ENCODE measurements around the gene PTPRU. TPM values are rescaled to one million over a fixed set of nuclear protein-coding genes. Genes with fewer than 3 reads are reported as not detected.

Gene PTPRU
- polyA plus RNA-seq, 1 of the 3 experiments (the other 2 are of a cell fraction) = 3.5 TPM

DNA sequence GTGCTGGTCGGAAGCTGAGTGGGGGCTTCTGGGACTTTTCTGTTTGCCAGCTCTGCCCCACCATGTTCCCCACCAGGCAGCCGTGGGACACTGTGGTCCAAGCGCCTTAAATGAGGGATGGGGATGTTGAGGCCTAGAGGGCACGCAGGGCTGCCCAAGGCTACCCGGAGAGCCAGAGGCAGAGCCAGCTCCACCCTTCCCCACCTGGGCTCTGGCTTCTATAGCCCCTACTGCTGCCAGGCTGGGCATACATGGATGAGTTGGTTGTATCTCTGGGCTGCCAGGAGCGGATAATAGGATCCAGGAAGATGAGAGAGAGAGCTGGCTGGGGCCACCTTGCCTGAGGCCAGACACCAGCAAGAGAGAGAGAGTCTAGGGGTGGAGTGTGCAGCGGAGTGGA, 49.4 kb downstream of the PTPRU start:
- Histone ChIP-seq H3K9ac (no peak overlapping the region), H2AFZ (ENCODE audit: low read depth) (no peak overlapping the region), H3K27me3 (ENCODE audit: insufficient read depth) (no peaks in the 10 kb centered on the region), H3K4me3 (ENCODE audit: low read depth in 2 of 2, low read length in 1 of 2) (no peak overlapping the region), H3F3A (replicated peaks; ENCODE audit: insufficient read depth) (no peaks in the 10 kb centered on the region), H3K27ac (ENCODE audit: low read depth in 2 of 2, low read length in 1 of 2) (no peak overlapping the region), H4K20me1 (ENCODE audit: insufficient read depth) (no peaks in the 10 kb centered on the region), H3K9me3 (no peaks in the 10 kb centered on the region), H3K79me2 (ENCODE audit: insufficient read depth) (no peaks in the 10 kb centered on the region), H3K4me1 (ENCODE audit: control insufficient read depth in 1 of 2, insufficient read depth in 2 of 2, low read depth in 1 of 2, low read length in 1 of 2) (peaks cover 0 to 23% of the 10 kb centered on the region in 2 experiments; a peak in 1 of 4 replicates), H3K9me2 (no peaks in the 10 kb centered on the region), H3K4me2 (no peak overlapping the region), H3K36me3 (replicated peaks in 1 of 2; ENCODE audit: control insufficient read depth in 1 of 2, insufficient read depth in 2 of 2, low read length in 1 of 2) (no peaks in the 10 kb centered on the region)
- TF ChIP-seq, protein P1, sequence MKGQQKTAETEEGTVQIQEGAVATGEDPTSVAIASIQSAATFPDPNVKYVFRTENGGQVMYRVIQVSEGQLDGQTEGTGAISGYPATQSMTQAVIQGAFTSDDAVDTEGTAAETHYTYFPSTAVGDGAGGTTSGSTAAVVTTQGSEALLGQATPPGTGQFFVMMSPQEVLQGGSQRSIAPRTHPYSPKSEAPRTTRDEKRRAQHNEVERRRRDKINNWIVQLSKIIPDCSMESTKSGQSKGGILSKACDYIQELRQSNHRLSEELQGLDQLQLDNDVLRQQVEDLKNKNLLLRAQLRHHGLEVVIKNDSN (IDR thresholded peaks at IDR 0.05; ENCODE audit: borderline replicate concordance, low read depth) = no peak
- TF ChIP-seq ELF1 (IDR thresholded peaks at IDR 0.05) (no peak), MXI1 (IDR thresholded peaks at IDR 0.05; ENCODE audit: low read depth, low read length) (no peak), FOXM1 (IDR thresholded peaks at IDR 0.05; ENCODE audit: low read depth) (no peak)
- TF ChIP-seq, protein P2, sequence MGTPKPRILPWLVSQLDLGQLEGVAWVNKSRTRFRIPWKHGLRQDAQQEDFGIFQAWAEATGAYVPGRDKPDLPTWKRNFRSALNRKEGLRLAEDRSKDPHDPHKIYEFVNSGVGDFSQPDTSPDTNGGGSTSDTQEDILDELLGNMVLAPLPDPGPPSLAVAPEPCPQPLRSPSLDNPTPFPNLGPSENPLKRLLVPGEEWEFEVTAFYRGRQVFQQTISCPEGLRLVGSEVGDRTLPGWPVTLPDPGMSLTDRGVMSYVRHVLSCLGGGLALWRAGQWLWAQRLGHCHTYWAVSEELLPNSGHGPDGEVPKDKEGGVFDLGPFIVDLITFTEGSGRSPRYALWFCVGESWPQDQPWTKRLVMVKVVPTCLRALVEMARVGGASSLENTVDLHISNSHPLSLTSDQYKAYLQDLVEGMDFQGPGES (IDR thresholded peaks at IDR 0.05; ENCODE audit: low read depth, low read length) = no peak
- WGBS (ENCODE audit: low lambda C conversion rate) = 88% methylated on average over 4 of the region's 7 CpGs
- ChIA-PET CTCF (no interaction called here), POLR2A (no interaction called here)
- DNase-seq = no peak

DNA sequence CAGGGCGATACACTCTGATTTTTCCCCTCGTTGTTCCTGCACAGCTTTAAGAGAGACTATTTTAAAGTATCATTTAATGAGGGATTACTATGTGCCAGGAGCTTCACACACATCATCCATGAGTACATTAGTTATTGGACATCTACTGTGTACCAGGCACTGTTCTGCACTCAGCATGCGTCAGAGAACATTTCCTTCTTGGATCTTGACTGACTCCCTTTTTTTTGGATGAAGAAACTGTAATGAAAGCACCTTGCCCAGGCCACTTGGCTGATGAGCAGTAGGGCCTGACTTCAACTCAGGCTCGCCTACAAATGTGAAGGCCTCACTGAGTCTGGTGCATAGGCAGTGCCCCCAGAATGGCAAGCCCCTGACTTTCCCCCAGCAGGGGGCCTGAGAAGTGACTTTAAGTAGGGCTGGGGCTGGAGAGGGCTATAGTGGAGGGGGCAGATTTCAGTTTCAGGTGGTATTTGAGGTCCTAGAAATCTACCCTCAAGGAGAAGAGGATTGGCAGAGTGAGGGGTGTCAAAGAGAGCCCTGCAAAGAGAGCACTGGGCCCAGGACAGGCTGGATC, 50.0 kb downstream of the PTPRU start:
- H3K4me1 ChIP-seq (ENCODE audit: control insufficient read depth in 1 of 2, insufficient read depth in 2 of 2, low read depth in 1 of 2, low read length in 1 of 2) = peaks cover 0 to 22% of the 10 kb centered on the region in 2 experiments; a peak in 1 of 4 replicates
- no peak overlapping the region for H3K4me2 ChIP-seq
- DNase-seq = no peak
- no peak overlapping the region for H2AFZ ChIP-seq (ENCODE audit: low read depth)
- no peaks in the 10 kb centered on the region for H4K20me1 ChIP-seq (ENCODE audit: insufficient read depth)
- no peaks in the 10 kb centered on the region for H3K9me3 ChIP-seq
- ChIA-PET POLR2A (no interaction called here), CTCF (no interaction called here)
- no peak overlapping the region for H3K4me3 ChIP-seq (ENCODE audit: low read depth in 2 of 2, low read length in 1 of 2)
- no peak overlapping the region for H3K27ac ChIP-seq (ENCODE audit: low read depth in 2 of 2, low read length in 1 of 2)
- 85% methylated on average over 4 of the region's 4 CpGs for WGBS (ENCODE audit: low lambda C conversion rate)
- H3K36me3 ChIP-seq (replicated peaks in 1 of 2; ENCODE audit: control insufficient read depth in 1 of 2, insufficient read depth in 2 of 2, low read length in 1 of 2) = no peaks in the 10 kb centered on the region
- no peak overlapping the region for H3K9ac ChIP-seq
- H3K9me2 ChIP-seq = no peaks in the 10 kb centered on the region
- no peaks in the 10 kb centered on the region for H3K27me3 ChIP-seq (ENCODE audit: insufficient read depth)
- H3K79me2 ChIP-seq (ENCODE audit: insufficient read depth) = no peaks in the 10 kb centered on the region
- H3F3A ChIP-seq (replicated peaks; ENCODE audit: insufficient read depth) = no peaks in the 10 kb centered on the region
- TF ChIP-seq SMC3 (IDR thresholded peaks at IDR 0.05; ENCODE audit: low read depth, low read length) (no peak), GABPA (IDR thresholded peaks at IDR 0.05; ENCODE audit: low read depth) (no peak), ELF1 (IDR thresholded peaks at IDR 0.05) (no peak), YY1 (IDR thresholded peaks at IDR 0.05; ENCODE audit: low read depth) (no peak), FOXJ3 (CRISPR knock-in tag; IDR thresholded peaks at IDR 0.05) (no peak), TEAD4 (IDR thresholded peaks at IDR 0.05; ENCODE audit: borderline replicate concordance, insufficient read depth) (no peak), RCOR1 (IDR thresholded peaks at IDR 0.05; ENCODE audit: low read length) (no peak), GATA2 (CRISPR knock-in tag; IDR thresholded peaks at IDR 0.05) (no peak), CHD2 (IDR thresholded peaks at IDR 0.05; ENCODE audit: low read length, partially characterized antibody) (no peak), FOXM1 (IDR thresholded peaks at IDR 0.05; ENCODE audit: low read depth) (no peak), JUND (IDR thresholded peaks at IDR 0.05) (no peak), RAD21 (IDR thresholded peaks at IDR 0.05; ENCODE audit: low read length) (no peak), EZH2phosphoT487 (IDR thresholded peaks at IDR 0.05; ENCODE audit: borderline replicate concordance, low read depth) (no peak), RFX5 (IDR thresholded peaks at IDR 0.05; ENCODE audit: low read length) (no peak)
- TF ChIP-seq, protein P1 (IDR thresholded peaks at IDR 0.05; ENCODE audit: borderline replicate concordance, low read depth) = no peak
- TF ChIP-seq, protein P3, sequence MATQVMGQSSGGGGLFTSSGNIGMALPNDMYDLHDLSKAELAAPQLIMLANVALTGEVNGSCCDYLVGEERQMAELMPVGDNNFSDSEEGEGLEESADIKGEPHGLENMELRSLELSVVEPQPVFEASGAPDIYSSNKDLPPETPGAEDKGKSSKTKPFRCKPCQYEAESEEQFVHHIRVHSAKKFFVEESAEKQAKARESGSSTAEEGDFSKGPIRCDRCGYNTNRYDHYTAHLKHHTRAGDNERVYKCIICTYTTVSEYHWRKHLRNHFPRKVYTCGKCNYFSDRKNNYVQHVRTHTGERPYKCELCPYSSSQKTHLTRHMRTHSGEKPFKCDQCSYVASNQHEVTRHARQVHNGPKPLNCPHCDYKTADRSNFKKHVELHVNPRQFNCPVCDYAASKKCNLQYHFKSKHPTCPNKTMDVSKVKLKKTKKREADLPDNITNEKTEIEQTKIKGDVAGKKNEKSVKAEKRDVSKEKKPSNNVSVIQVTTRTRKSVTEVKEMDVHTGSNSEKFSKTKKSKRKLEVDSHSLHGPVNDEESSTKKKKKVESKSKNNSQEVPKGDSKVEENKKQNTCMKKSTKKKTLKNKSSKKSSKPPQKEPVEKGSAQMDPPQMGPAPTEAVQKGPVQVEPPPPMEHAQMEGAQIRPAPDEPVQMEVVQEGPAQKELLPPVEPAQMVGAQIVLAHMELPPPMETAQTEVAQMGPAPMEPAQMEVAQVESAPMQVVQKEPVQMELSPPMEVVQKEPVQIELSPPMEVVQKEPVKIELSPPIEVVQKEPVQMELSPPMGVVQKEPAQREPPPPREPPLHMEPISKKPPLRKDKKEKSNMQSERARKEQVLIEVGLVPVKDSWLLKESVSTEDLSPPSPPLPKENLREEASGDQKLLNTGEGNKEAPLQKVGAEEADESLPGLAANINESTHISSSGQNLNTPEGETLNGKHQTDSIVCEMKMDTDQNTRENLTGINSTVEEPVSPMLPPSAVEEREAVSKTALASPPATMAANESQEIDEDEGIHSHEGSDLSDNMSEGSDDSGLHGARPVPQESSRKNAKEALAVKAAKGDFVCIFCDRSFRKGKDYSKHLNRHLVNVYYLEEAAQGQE (IDR thresholded peaks at IDR 0.05; ENCODE audit: low read depth, low read length) = no peak
- TF ChIP-seq, protein P4, sequence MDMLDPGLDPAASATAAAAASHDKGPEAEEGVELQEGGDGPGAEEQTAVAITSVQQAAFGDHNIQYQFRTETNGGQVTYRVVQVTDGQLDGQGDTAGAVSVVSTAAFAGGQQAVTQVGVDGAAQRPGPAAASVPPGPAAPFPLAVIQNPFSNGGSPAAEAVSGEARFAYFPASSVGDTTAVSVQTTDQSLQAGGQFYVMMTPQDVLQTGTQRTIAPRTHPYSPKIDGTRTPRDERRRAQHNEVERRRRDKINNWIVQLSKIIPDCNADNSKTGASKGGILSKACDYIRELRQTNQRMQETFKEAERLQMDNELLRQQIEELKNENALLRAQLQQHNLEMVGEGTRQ (IDR thresholded peaks at IDR 0.05; ENCODE audit: borderline replicate concordance, low read depth, low read length) = no peak
- TF ChIP-seq, protein P5, sequence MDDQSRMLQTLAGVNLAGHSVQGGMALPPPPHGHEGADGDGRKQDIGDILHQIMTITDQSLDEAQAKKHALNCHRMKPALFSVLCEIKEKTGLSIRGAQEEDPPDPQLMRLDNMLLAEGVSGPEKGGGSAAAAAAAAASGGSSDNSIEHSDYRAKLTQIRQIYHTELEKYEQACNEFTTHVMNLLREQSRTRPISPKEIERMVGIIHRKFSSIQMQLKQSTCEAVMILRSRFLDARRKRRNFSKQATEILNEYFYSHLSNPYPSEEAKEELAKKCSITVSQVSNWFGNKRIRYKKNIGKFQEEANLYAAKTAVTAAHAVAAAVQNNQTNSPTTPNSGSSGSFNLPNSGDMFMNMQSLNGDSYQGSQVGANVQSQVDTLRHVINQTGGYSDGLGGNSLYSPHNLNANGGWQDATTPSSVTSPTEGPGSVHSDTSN (IDR thresholded peaks at IDR 0.05) = no peak

Data from SK-N-SH (cell line).